ENCODE data around the gene MRRF. TPM values are rescaled to one million over a fixed set of nuclear protein-coding genes. Genes with fewer than 3 reads are reported as not detected.
A peak's percentile ranks its signal among the peaks of the same experiment; 100 is the strongest.

The MRRF gene
- total RNA-seq, 4 donors from 2014 or later, result 23.5 to 44.7 (median 38.9) TPM

DNA sequence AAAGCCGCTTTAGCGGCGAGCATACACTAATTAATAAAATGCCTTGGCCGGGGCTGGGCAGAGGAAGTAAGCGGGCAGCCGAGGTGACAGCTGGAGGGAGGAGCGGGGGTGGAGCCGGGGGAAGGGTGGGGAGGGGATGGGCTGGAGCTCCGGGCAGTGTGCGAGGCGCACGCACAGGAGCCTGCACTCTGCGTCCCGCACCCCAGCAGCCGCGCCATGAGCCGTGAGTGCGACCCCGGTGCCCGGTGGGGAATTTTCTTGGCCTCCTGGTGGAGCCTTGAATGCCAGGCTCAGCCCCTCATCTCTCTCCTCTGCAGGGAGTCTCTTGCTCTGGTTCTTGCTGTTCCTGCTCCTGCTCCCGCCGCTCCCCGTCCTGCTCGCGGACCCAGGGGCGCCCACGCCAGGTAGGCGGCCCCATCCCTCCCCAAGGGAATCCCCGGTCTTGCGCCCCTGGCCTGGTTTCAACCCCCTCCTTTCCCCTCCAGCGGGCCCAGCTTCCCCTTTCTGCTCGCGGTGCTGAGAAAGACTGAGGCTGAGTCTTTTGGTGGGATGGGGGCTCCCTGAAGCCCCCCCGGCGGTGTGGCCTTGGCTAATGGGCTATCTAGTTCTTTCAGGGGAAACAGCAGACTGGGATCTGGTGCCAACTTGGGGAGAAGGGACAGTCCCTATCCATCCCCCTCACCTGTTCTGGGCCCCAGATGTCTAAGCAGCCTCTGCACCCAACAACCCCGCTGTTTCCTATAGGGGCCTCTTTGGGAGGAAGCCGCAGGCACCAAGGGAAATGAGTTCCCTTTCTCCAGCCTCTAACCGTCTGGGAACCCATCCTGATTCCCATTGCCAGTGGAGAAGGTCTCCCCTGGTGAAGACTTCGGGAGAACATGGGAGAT, 106.4 kb downstream of the MRRF start, which contains the start of gene PTGS1:
TSS of gene PTGS1 (plus strand) at position 156 of the 887 bp plus-strand sequence. CDS start at position 217, 61 bp downstream.
- peaks cover 0 to 12% of the 10 kb centered on the region in 2 donors for H3K4me1 ChIP-seq
- no peaks in the 10 kb centered on the region for H3K9me3 ChIP-seq
- intact Hi-C loops (cut with DNase I; ENCODE audit: low total_unique reads), result no loop called here
- TF ChIP-seq POLR2A (IDR thresholded peaks at IDR 0.05), result no peak
- TF ChIP-seq, protein P1, sequence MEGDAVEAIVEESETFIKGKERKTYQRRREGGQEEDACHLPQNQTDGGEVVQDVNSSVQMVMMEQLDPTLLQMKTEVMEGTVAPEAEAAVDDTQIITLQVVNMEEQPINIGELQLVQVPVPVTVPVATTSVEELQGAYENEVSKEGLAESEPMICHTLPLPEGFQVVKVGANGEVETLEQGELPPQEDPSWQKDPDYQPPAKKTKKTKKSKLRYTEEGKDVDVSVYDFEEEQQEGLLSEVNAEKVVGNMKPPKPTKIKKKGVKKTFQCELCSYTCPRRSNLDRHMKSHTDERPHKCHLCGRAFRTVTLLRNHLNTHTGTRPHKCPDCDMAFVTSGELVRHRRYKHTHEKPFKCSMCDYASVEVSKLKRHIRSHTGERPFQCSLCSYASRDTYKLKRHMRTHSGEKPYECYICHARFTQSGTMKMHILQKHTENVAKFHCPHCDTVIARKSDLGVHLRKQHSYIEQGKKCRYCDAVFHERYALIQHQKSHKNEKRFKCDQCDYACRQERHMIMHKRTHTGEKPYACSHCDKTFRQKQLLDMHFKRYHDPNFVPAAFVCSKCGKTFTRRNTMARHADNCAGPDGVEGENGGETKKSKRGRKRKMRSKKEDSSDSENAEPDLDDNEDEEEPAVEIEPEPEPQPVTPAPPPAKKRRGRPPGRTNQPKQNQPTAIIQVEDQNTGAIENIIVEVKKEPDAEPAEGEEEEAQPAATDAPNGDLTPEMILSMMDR (IDR thresholded peaks at IDR 0.05), result no peak
- peak within 1 kb of the TSS; percentile 11 to 22 for H3K4me3 ChIP-seq
- no peak within 1 kb of the TSS for H3K27ac ChIP-seq
- no peak for DNase-seq
- no peaks in the 10 kb centered on the region for H3K27me3 ChIP-seq
- no peaks in the 10 kb centered on the region for H3K36me3 ChIP-seq

DNA sequence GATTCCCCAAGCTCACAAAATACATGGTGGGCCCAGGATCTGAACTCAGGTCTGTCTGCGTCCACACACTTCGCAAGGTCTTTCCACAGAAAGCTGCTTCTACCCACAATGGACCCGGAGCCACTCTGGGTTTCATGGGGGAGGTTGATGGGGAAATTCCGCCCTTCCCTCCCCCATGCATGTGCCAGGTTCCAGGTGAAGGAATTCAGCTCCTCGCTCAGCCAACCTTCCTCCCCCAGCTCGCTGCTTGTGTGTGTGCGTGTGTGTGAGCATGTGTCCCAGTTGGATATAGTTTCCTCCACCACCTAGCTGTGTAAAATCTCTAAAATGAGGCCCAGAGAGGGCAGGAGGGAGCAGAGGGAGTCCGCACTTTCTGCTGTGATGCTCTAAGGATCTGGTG, 107.2 kb downstream of the MRRF start:
- Histone ChIP-seq H3K36me3 (no peaks in the 10 kb centered on the region), H3K4me3 (no peak overlapping the region), H3K27ac (no peak overlapping the region), H3K27me3 (no peaks in the 10 kb centered on the region), H3K9me3 (no peaks in the 10 kb centered on the region), H3K4me1 (peaks cover 0 to 12% of the 10 kb centered on the region in 2 donors)
- TF ChIP-seq POLR2A (IDR thresholded peaks at IDR 0.05), result no peak
- TF ChIP-seq, protein P1 (IDR thresholded peaks at IDR 0.05), result no peak
- DNase-seq, result no peak
- intact Hi-C loops (cut with DNase I; ENCODE audit: low total_unique reads), result no loop called here

DNA sequence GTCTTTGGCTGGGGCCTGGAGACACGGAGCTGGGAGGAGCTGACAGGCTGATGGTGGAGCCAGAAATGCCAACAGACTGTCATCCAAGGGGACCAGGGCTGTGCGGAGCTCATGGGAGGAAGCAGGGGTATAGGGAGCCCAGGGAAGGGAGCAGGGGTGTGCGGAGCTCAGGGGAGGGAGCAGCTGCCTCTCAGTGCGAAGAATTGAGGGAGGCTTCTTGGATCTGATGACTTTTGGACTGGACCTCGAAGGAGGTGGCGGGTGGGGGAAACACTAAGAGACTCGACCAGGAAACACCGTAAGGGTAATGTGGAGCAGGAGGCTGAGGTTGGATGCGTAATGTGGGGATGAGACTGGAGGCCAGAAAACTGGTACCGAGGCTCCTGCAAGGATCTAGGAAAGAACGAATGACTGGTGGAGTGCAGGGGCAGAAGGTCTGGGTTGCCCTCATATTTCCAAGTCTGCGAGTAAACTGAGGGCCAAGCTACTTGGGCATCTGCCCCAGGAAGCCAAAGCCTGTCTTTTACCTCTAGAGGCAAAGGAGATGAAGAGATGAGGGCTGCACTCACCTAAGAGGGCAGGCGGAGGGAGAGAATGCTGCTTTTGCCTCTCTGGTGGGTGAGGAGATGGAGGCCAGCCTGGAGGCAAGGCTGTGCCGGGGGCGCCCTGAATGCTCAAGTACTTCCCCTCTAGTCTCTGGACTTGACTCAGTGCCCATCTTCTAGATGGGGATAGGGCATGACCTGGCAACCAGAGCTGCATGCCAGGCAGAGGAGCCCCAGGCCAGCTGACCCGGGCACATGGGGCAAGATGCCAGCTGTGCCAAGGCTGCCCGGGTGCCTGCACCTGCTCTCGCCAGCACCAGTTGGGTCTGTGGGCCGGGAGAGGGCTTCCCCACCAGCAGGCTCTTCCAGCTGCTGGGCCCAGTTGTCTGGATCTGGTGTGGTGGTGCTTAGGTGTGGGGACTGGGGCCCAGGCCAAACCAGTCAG, 108.5 kb downstream of the MRRF start:
- no peaks in the 10 kb centered on the region for H3K9me3 ChIP-seq
- H3K36me3 ChIP-seq, result no peaks in the 10 kb centered on the region
- TF ChIP-seq POLR2A (IDR thresholded peaks at IDR 0.05), result no peak
- TF ChIP-seq, protein P1 (IDR thresholded peaks at IDR 0.05), result no peak
- intact Hi-C loops (cut with DNase I; ENCODE audit: low total_unique reads), result no loop called here
- H3K4me1 ChIP-seq, result peaks cover 0 to 12% of the 10 kb centered on the region in 2 donors
- no peaks in the 10 kb centered on the region for H3K27me3 ChIP-seq
- no peak overlapping the region for H3K27ac ChIP-seq
- no peak for DNase-seq
- no peak overlapping the region for H3K4me3 ChIP-seq

DNA sequence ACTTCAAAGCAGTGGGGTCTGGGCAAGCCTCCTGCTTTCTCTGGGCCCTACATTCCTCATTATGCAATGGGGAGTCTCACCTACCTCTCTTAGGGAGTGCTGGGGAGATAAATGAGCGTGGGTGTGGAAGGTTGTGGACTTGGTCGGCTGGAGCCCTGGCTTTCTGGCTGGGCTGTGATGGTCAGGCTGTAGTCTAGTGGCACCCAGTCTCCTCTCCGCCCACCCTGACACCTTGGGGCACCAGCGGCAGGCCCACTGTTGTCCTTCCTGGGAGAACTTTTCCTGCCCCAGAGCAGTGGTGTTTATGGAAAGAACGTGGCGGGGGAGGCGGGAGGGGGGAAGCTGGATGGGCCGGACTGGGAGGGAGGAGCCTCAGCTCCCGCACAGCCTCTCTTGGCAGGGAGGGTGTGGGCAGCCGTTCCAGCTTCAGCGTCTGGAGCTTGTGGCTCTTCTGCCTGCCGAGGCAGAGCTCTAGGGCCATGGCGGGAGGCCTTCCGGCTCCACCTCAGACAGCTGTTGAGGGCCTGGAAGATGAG, 110.3 kb downstream of the MRRF start:
- TF ChIP-seq, protein P1 (IDR thresholded peaks at IDR 0.05), result no peak
- no peak for TF ChIP-seq POLR2A (IDR thresholded peaks at IDR 0.05)
- intact Hi-C loops (cut with DNase I; ENCODE audit: low total_unique reads), result no loop called here
- Histone ChIP-seq H3K9me3 (no peaks in the 10 kb centered on the region), H3K4me3 (no peak overlapping the region), H3K36me3 (no peaks in the 10 kb centered on the region), H3K4me1 (peaks cover 0 to 12% of the 10 kb centered on the region in 2 donors), H3K27ac (peak overlapping the region; percentile 38 to 50), H3K27me3 (no peaks in the 10 kb centered on the region)
- peak; percentile 61 to 72 for DNase-seq

Data from uterus (tissue), 4 donors.